NCI-H1694 treated with DMSO at 0.1 percent for 48 hours (cell line): Measurements from ENCODE around the gene CFAP57.

Experiments
- DNase-seq: peaks from one replicate; lab custom pipeline; 2025; lab: John Stamatoyannopoulos, UW

Gene CFAP57

GRCh38 chr1:43227143-43227764, 55.1 kb downstream of the CFAP57 start:
- DNase-seq: peak; percentile 75

DNA sequence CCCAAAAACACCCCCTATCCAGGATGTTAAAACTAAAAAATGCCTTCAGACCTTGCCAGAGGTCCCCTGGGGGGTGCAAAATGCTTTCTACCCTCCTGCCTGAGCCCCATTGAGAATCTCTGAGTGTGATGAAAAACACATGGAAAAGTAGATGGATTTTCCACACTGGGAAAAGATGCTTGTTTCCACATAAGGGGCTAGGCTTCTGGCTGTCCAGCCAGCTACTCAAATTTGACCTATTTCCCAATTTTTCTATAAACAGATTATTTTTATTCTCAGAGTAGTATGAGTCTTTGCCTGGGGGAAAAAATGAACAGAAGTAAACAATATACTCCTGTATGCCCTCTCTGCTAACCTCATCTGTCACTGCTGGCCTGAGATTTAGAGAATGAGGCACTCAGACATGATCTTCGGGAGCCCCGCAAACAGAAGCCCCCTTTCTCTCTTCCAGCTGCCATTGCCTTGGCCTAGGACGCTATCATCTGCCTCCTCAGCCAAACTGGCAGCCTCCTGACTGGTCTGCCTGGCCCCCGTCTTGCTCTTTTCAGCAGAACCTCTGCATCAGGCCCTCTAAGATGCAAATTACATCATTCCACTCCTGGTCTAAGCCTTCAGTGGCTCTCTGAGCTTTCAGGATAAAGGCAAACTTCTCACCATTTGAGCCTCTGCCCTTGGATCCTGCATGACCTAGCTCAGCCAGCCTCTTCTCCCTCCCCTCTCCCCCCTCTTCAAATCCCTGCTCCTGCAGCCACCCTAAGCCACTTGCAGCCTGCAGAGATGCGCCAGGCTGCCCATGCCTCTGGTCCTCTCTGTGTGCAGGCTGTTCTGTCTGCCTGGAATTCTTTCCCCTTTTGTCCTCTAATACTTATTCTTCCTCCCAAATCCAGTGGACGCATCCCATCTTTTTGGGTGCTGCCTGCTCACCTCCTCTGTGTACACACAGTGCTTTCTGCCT, 58.0 kb downstream of the CFAP57 start:
- no peak for DNase-seq

- DNase-seq: no peak
These were observed 59.9 kb downstream of the CFAP57 start for GRCh38 chr1:43232074-43232473.

DNA sequence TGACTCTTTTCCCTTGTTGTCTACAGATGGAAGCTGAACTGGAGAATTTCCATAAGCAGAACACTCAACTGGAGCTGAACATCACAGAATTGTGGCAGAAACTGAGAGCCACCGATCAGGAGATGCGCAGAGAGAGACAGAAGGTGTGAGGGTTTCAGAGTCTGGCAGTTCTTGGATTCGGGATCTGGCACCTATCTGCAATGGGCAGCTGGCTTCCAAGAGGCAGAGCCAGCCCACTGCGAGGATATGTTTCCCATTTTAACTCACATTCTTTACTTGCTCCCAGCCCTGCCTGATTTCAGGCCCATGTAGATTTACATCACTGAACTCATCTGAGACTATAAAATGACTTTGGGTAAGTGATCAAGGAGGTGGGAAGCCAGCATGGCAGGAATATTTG, 60.4 kb downstream of the CFAP57 start:
- DNase-seq: no peak

DNA sequence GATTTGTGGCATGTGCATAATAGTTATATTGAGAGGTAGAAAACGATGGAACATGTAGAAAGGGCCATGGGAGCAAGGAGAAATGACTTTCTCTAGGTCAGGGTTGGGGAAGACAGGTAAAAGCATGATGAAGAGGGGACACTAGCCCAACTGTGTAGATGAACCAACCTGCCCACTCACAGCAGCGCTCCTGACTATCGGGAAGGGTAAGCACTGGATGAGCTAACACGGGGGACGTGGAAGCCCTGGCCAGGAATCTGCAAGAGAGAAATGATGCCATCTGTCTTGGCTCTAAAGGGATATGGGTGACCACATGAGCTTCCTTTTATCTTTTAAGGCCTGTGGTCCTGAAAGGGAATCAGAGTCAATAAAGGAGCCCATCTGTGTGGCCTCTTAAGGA, 61.5 kb downstream of the CFAP57 start:
- no peak for DNase-seq

- DNase-seq: no peak
These were observed 62.1 kb downstream of the CFAP57 start for GRCh38 chr1:43234267-43234666.

GRCh38 chr1:43235040-43235439, 62.9 kb downstream of the CFAP57 start:
- DNase-seq: no peak

GRCh38 chr1:43235451-43236121, 63.5 kb downstream of the CFAP57 start:
- DNase-seq: no peak

GRCh38 chr1:43237121-43237520, 65.0 kb downstream of the CFAP57 start:
- no peak for DNase-seq

DNA sequence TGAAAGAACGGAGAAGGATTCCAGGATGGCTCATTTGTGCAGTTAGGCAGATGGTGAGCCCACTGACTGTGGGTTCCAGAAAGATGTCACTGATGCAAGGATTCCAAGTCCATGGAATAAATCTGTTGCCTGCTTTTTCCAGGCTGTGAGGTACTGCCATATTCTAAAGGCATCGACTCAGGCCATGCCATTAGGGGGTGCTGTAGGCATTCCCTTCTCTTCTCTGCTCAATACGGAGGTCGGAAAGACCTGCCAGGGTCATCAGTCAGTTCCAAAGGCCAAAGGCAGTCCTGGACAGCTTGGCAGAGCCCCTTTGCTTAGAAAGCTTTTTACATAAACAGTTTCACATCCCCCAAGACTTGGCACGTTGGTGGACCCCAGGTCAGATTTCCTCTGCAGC, 66.0 kb downstream of the CFAP57 start:
- peak; percentile 79 for DNase-seq

GRCh38 chr1:43238991-43239469, 66.9 kb downstream of the CFAP57 start:
- no peak for DNase-seq

- no peak for DNase-seq
These were observed 67.4 kb downstream of the CFAP57 start for GRCh38 chr1:43239484-43239883.

DNA sequence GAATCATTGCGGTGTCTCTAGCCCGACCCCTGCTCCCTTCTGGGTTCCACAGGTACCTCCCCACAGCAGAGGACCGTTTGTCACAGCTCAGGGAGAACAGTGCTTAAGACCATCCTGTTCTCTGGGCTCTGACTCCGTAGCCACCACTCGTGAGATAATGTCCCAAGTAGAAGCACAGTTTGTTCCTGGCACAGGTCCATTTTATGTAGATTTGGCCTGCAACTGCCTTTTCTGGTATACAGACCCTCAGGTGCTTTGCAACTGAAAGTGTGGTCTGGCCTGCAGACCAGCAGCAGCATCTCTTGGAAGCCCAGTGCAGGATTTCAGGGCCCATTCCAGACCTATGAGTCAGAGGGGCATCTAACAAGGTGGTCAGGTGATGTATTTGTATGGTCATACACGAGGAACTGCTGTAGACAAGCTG, 69.3 kb downstream of the CFAP57 start:
- no peak for DNase-seq

GRCh38 chr1:43243299-43243698, 71.2 kb downstream of the CFAP57 start:
- no peak for DNase-seq

DNA sequence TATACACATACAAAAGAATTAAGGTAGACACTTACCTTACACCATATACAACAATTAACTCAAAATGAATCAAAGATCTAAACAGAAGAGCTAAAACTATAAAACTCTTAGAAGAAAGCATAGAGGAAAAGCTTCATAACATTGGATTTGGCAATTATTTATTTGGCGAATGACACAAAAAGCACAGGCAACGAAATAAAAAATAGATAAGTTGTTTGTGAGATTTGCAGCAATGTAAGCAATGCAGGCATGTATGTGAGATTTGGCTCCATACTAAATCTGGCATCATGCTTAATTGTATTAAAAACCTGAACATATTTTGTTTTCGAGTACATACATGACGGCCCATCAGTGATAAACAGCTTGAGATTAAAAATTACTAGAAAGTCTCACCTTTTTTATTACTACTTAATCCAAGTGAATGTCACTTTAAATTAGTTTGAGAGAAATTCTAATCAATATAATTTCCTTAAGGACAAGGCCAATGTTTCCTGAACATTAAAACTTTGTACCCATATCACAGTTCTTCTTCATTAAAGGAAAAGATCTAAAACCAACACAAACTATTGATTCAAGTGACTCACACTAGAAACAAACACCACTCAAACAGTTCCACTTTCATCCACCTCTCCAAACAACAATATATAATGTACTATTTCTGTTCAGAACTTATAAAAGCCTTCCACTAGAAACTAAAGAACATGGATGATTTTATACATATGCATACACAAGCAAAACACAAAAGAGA, 74.5 kb downstream of the CFAP57 start:
- no peak for DNase-seq

GRCh38 chr1:43247256-43247921, 75.3 kb downstream of the CFAP57 start:
- no peak for DNase-seq

DNA sequence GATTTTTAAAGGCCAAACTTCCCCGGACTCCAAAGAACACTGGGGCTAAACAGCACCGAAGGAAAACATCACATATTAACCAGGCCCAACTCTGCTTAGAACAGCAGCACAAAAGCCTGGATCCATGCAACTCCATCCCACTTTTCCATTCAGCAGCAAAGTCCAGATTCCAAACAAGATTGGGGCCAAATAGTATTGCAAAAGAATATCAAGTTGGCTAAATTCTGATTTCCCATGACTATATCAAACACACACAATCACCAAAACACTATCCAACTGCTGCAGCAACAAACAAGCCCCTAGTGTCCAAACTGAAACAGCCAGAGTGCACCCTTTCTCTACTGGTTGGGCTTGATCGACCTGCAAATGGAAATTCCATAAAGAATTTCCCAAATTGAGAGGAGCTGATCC, 78.2 kb downstream of the CFAP57 start:
- no peak for DNase-seq

DNA sequence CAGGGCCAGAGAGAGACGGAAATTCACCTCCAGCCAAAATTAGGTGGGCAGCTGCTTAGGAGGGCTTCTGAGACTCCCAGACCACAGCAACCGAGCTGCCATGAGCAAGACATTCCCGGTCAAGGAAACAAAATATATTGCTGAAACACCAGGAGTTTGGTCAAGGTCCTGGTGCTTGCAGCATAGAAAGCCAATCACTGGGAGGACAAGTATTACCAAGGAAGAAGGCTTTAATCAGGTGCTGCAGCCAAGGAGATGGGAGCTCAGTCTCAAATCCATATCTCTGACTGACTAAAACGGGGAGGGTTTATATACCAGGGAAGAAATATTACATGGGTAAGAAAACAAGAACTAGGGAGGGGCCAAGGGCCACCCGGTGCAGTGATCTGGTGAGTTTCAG, 78.9 kb downstream of the CFAP57 start:
- no peak for DNase-seq

GRCh38 chr1:43252225-43252624, 80.1 kb downstream of the CFAP57 start:
- no peak for DNase-seq

DNA sequence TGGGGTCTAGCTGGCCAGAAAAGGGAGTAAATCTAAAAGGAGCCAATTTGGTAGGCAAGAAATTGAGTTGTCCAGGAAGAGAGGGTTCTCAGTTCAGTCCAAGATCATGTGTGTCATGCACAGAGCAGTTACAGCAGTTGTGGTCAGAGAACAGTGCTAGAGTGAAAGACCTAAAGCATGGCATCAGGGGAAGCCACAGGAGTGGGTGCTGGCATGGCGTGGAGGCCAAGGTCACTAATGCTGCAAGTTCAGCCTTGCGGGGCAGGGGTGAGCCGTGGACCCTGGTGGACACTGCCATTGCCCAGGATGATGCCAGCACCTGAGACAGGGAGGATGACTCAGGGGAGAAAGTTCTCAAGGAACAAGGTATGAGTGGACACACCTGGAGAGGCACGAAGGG, 81.0 kb downstream of the CFAP57 start:
- DNase-seq: no peak

- DNase-seq: no peak
These were observed 81.7 kb downstream of the CFAP57 start for GRCh38 chr1:43253876-43254275.
